B cell (primary cell): ENCODE data around the gene PP2D1.

ENCODE experiments used
- EZH2 ChIP-seq: IDR thresholded peaks from 2 replicates; pipeline ENCODE4 v1.6.1; 2012; ENCODE audit warnings: borderline replicate concordance, low read depth, mild to moderate bottlenecking, moderate library complexity, low read length; ENCODE audit not compliant: insufficient read depth, poor library complexity, severe bottlenecking
- TF ChIP-seq, protein P1 (sequence below): fragments of 200-600 bp; IDR thresholded peaks from one replicate; pipeline ENCODE4 v1.8.0; 2022; ENCODE audit warnings: antibody characterized with exemption, mild to moderate bottlenecking

DNA sequence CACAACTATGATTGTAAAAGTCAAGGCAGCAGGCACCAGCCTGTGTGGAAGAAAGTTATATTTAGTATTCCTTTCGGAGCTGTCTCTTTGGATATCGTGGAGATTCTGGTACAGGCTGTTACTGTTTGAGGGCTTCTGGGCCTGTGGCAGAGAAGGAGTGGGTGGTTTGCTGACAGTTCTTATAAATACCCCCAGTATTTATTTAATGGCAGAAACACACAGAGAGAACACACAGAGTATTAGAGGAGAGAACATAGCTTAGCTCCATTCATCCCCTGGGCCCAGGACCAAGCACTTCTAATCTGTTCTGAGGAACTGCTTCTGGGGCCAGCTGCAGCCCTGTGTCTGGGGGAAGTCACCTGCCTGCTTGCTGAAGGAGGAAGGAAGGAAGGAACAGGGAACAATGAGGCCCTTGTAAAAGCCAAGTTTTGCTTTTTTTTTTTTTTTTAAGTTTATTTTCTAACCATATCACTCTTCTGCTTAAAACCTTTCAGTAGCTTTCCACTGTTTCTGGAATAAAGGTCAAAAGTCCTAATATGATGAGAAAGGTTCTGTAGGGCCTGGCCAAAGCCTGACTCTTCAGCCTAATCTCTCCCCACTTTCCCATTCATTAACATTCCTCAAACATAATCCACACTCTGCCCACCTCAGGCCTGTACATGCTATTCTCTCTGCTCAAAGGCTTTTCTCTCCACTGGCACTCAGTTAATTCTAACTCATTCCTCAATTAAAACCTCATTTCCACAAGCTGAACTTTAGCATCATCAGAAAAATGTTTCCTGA, 11.8 kb upstream of the PP2D1 start:
- TF ChIP-seq, protein P1, sequence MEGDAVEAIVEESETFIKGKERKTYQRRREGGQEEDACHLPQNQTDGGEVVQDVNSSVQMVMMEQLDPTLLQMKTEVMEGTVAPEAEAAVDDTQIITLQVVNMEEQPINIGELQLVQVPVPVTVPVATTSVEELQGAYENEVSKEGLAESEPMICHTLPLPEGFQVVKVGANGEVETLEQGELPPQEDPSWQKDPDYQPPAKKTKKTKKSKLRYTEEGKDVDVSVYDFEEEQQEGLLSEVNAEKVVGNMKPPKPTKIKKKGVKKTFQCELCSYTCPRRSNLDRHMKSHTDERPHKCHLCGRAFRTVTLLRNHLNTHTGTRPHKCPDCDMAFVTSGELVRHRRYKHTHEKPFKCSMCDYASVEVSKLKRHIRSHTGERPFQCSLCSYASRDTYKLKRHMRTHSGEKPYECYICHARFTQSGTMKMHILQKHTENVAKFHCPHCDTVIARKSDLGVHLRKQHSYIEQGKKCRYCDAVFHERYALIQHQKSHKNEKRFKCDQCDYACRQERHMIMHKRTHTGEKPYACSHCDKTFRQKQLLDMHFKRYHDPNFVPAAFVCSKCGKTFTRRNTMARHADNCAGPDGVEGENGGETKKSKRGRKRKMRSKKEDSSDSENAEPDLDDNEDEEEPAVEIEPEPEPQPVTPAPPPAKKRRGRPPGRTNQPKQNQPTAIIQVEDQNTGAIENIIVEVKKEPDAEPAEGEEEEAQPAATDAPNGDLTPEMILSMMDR: no peak
- no peak for TF ChIP-seq EZH2
